Stimulated activated effector memory CD8-positive, alpha-beta T cell treated with anti-CD3 and anti-CD28 coated beads, Interleukin-12 subunit alpha, Interleukin-12 subunit beta, amount 100 ng/mL, for 72 hours (primary cell): Measurements from ENCODE around the gene TIMM17B.
A peak's percentile ranks its signal among the peaks of the same experiment; 100 is the strongest.

Experiments
- ATAC-seq: fragments of 150-1000 bp; cut with Tn5 transposase; 2 replicates; pipeline ENCODE4 v1.10.0; 2021
- DNase-seq, 2 donors: peaks; one replicate each; pipeline ENCODE4 v3.0.0; 2021 to 2022; ENCODE audit warnings: low spot score in 2 of 2
- H3K27ac Mint-ChIP-seq: one replicate; pipeline ENCODE4 v1.8.0; 2022; ENCODE audit warnings: mild to moderate bottlenecking, mixed read lengths
- H3K36me3 Mint-ChIP-seq: one replicate; pipeline ENCODE4 v1.8.0; 2022; ENCODE audit warnings: mild to moderate bottlenecking, mixed read lengths
- H3K4me1 Mint-ChIP-seq: one replicate; pipeline ENCODE4 v1.8.0; 2022; ENCODE audit warnings: mixed read lengths
- H3K4me3 Mint-ChIP-seq: one replicate; pipeline ENCODE4 v1.8.0; 2022; ENCODE audit warnings: mild to moderate bottlenecking, mixed read lengths
- H3K9me3 Mint-ChIP-seq: one replicate; pipeline ENCODE4 v1.8.0; 2022; ENCODE audit warnings: mixed read lengths

TIMM17B gene

GRCh38 chrX:48927123-48927522 is 29.6 kb upstream of the TIMM17B start:
- H3K36me3 Mint-ChIP-seq, result peaks cover 99% of the 10 kb centered on the region
- H3K4me1 Mint-ChIP-seq, result peaks cover 21% of the 10 kb centered on the region
- no peak overlapping the region for H3K27ac Mint-ChIP-seq
- H3K4me3 Mint-ChIP-seq, result no peak overlapping the region
- no peaks in the 10 kb centered on the region for H3K9me3 Mint-ChIP-seq
- DNase-seq, result no peak
- no peak for ATAC-seq

- Mint-ChIP-seq H3K4me3 (peak overlapping the region; percentile 50), H3K27ac (peak overlapping the region; percentile 94), H3K4me1 (peaks cover 39% of the 10 kb centered on the region), H3K36me3 (peaks cover 99% of the 10 kb centered on the region), H3K9me3 (no peaks in the 10 kb centered on the region)
- peak; percentile 3 for ATAC-seq
- no peak for DNase-seq
These were observed 26.7 kb upstream of the TIMM17B start for GRCh38 chrX:48924270-48924669.

GRCh38 chrX:48923771-48924170 is 26.2 kb upstream of the TIMM17B start:
- DNase-seq (no peak), ATAC-seq (no peak)
- peaks cover 99% of the 10 kb centered on the region for H3K36me3 Mint-ChIP-seq
- peak overlapping the region; percentile 50 for H3K4me3 Mint-ChIP-seq
- no peaks in the 10 kb centered on the region for H3K9me3 Mint-ChIP-seq
- peaks cover 39% of the 10 kb centered on the region for H3K4me1 Mint-ChIP-seq
- H3K27ac Mint-ChIP-seq, result peak overlapping the region; percentile 94

DNA sequence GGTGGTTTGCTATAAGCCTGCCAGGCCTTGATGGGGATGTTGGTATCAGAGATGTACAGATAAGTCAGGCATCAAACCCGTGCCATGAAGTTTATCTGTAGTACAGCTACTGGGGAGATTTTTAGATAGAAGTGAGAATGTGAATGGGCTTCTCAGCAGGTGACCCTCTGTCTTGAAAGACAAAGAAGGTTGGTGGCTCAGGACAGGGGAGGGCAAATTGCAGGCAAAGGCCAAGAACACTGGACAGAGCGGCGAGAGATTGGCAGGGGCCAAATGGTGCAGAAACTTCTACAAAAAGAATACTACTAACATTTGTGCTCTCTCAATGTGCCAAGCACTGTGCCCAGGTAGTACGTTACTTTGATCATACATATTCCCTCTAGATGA is 23.1 kb upstream of the TIMM17B start:
- DNase-seq (no peak), ATAC-seq (no peak)
- H3K27ac Mint-ChIP-seq, result peak overlapping the region; percentile 99
- H3K4me3 Mint-ChIP-seq, result peak overlapping the region; percentile 90
- H3K9me3 Mint-ChIP-seq, result no peaks in the 10 kb centered on the region
- H3K4me1 Mint-ChIP-seq, result peaks cover 49% of the 10 kb centered on the region
- peaks cover 99% of the 10 kb centered on the region for H3K36me3 Mint-ChIP-seq

GRCh38 chrX:48919947-48920717 is 22.6 kb upstream of the TIMM17B start:
- Mint-ChIP-seq H3K36me3 (peaks cover 99% of the 10 kb centered on the region), H3K4me3 (peak overlapping the region; percentile 90), H3K9me3 (no peaks in the 10 kb centered on the region), H3K4me1 (peaks cover 51% of the 10 kb centered on the region), H3K27ac (peak overlapping the region; percentile 99)
- DNase-seq, result no peak
- peak; percentile 57 for ATAC-seq

GRCh38 chrX:48919360-48919841 is 21.8 kb upstream of the TIMM17B start:
- Mint-ChIP-seq H3K27ac (peak overlapping the region; percentile 99), H3K4me1 (peaks cover 55% of the 10 kb centered on the region), H3K9me3 (no peaks in the 10 kb centered on the region), H3K36me3 (peaks cover 99% of the 10 kb centered on the region), H3K4me3 (peak overlapping the region; percentile 90)
- no peak for DNase-seq
- ATAC-seq, result peak; percentile 55

GRCh38 chrX:48918643-48919340 is 21.2 kb upstream of the TIMM17B start, which contains the start of gene PIM2:
Gene PIM2, minus strand, starts transcription at chrX:48919024. Its CDS starts 190 bp downstream, at chrX:48918834.
- Mint-ChIP-seq H3K9me3 (no peaks in the 10 kb centered on the region), H3K4me1 (peaks cover 55% of the 10 kb centered on the region), H3K27ac (peak within 1 kb of the TSS; percentile 99), H3K36me3 (peaks cover 99% of the 10 kb centered on the region), H3K4me3 (peak within 1 kb of the TSS; percentile 90)
- peak; percentile 81 for ATAC-seq
- peak; percentile 74 to 88 for DNase-seq

GRCh38 chrX:48918301-48918642 is 20.7 kb upstream of the TIMM17B start:
- Mint-ChIP-seq H3K27ac (peak overlapping the region; percentile 99), H3K9me3 (no peaks in the 10 kb centered on the region), H3K4me1 (peaks cover 54% of the 10 kb centered on the region), H3K36me3 (peaks cover 99% of the 10 kb centered on the region), H3K4me3 (peak overlapping the region; percentile 90)
- no peak for DNase-seq
- ATAC-seq, result no peak

GRCh38 chrX:48917139-48918001 is 19.8 kb upstream of the TIMM17B start:
- H3K36me3 Mint-ChIP-seq, result peaks cover 99% of the 10 kb centered on the region
- H3K9me3 Mint-ChIP-seq, result no peaks in the 10 kb centered on the region
- peak overlapping the region; percentile 90 for H3K4me3 Mint-ChIP-seq
- peak overlapping the region; percentile 99 for H3K27ac Mint-ChIP-seq
- peak; percentile 72 to 91 for DNase-seq
- peaks cover 52% of the 10 kb centered on the region for H3K4me1 Mint-ChIP-seq
- ATAC-seq, result peak; percentile 41

GRCh38 chrX:48914593-48915493 is 17.3 kb upstream of the TIMM17B start:
- peak overlapping the region; percentile 99 for H3K27ac Mint-ChIP-seq
- H3K4me1 Mint-ChIP-seq, result peaks cover 57% of the 10 kb centered on the region
- ATAC-seq (no peak), DNase-seq (no peak)
- no peaks in the 10 kb centered on the region for H3K9me3 Mint-ChIP-seq
- H3K36me3 Mint-ChIP-seq, result peaks cover 100% of the 10 kb centered on the region
- H3K4me3 Mint-ChIP-seq, result peak overlapping the region; percentile 90

DNA sequence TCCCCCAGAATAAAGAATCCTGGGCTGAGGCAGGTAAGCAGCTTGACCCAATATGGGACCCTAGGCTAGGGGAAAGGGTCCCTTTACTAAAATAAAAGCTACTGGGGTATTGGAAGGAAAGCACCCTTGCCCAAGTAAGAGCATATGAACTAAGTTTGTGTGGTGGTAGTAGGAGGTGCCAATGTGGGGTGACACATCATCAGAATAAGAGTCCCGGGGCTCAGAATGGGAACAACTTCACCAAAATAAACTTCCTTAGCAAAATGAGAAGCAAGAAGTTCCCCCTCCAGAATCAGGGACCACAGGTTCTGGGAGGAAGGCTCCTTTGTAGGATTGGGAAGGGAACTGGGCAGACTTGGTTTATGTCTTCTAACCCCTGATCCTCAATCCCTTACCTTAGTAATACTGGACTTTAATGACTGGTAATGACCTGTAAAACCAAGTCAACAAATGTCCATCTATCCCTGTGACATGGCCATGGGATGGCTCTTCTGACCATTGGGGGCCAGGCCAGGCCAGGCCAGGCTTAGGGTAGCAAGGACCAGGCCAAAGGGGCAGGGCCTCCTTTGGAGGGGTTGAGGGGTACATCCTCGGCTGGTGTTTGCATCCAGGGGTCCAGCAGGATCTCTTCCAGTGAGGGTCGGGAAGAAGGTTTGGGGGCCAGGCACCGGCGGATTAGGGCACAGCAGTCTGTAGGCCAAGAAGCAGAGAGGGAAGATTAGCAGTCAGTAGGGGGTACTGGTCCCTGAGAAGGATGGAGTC is 16.2 kb upstream of the TIMM17B start:
- ATAC-seq (no peak), DNase-seq (no peak)
- no peaks in the 10 kb centered on the region for H3K9me3 Mint-ChIP-seq
- peak overlapping the region; percentile 90 for H3K4me3 Mint-ChIP-seq
- peak overlapping the region; percentile 99 for H3K27ac Mint-ChIP-seq
- peaks cover 100% of the 10 kb centered on the region for H3K36me3 Mint-ChIP-seq
- peaks cover 52% of the 10 kb centered on the region for H3K4me1 Mint-ChIP-seq

- peak within 1 kb of the TSS; percentile 90 for H3K4me3 Mint-ChIP-seq
- peaks cover 98% of the 10 kb centered on the region for H3K36me3 Mint-ChIP-seq
- H3K9me3 Mint-ChIP-seq, result no peaks in the 10 kb centered on the region
- ATAC-seq, result peak; percentile 75
- peak within 1 kb of the TSS; percentile 99 for H3K27ac Mint-ChIP-seq
- peak; percentile 72 to 91 for DNase-seq
- H3K4me1 Mint-ChIP-seq, result peaks cover 42% of the 10 kb centered on the region
These were observed 14.0 kb upstream of the TIMM17B start, which contains the start of gene SLC35A2 for GRCh38 chrX:48911412-48912182. Gene SLC35A2, minus strand, starts transcription at chrX:48911646. Its CDS starts 10 bp downstream, at chrX:48911636.

GRCh38 chrX:48910926-48911411 is 13.4 kb upstream of the TIMM17B start:
- H3K4me3 Mint-ChIP-seq, result peak overlapping the region; percentile 90
- no peaks in the 10 kb centered on the region for H3K9me3 Mint-ChIP-seq
- peak; percentile 6 for ATAC-seq
- no peak for DNase-seq
- H3K4me1 Mint-ChIP-seq, result peaks cover 42% of the 10 kb centered on the region
- peaks cover 98% of the 10 kb centered on the region for H3K36me3 Mint-ChIP-seq
- peak overlapping the region; percentile 99 for H3K27ac Mint-ChIP-seq
